Mesenchymal stem cell (in vitro differentiated cells and primary cell): ENCODE measurements around the gene MCM5.

Source experiments
- DNase-seq: peaks from one replicate; pipeline ENCODE4 v3.0.0-alpha.2; 2013
- H2AFZ ChIP-seq: one replicate; pipeline ENCODE4 v1.6.1; 2013; ENCODE audit warnings: low read depth, mild to moderate bottlenecking, control low read depth, inconsistent platforms, low read length, moderate library complexity
- H2AK5ac ChIP-seq: 2 replicates; pipeline ENCODE4 v1.6.1; 2013; ENCODE audit warnings: low read length, moderate library complexity, mild to moderate bottlenecking, inconsistent platforms; ENCODE audit not compliant: severe bottlenecking
- H2BK120ac ChIP-seq: one replicate; pipeline ENCODE4 v1.6.1; 2013; ENCODE audit warnings: low read depth, mild to moderate bottlenecking, inconsistent platforms, low read length, moderate library complexity
- H2BK12ac ChIP-seq, 2 experiments: one replicate each; pipeline ENCODE4 v1.6.1; 2013; ENCODE audit warnings: inconsistent platforms in 2 of 2, low read length in 2 of 2, mild to moderate bottlenecking in 2 of 2, moderate library complexity in 2 of 2, control low read depth in 1 of 2
- H2BK15ac ChIP-seq: one replicate; pipeline ENCODE4 v1.6.1; 2013; ENCODE audit warnings: mild to moderate bottlenecking, low read depth, inconsistent platforms; ENCODE audit not compliant: poor library complexity, severe bottlenecking
- H2BK5ac ChIP-seq: 2 replicates; pipeline ENCODE4 v1.6.1; 2013; ENCODE audit warnings: low read depth, mild to moderate bottlenecking, low read length, control low read depth, inconsistent platforms; ENCODE audit not compliant: poor library complexity, severe bottlenecking
- H3K14ac ChIP-seq, 2 experiments: one replicate each; pipeline ENCODE4 v1.6.1; 2013; ENCODE audit warnings: inconsistent platforms in 2 of 2, low read length in 2 of 2, control low read depth in 1 of 2, mild to moderate bottlenecking in 1 of 2, moderate library complexity in 1 of 2
- H3K18ac ChIP-seq, 2 experiments: one replicate each; pipeline ENCODE4 v1.6.1; 2013; ENCODE audit warnings: inconsistent platforms in 2 of 2, low read length in 2 of 2, control low read depth in 1 of 2, low read depth in 1 of 2, mild to moderate bottlenecking in 1 of 2
- H3K23ac ChIP-seq, 2 experiments: one replicate each; pipeline ENCODE4 v1.6.1; 2013; ENCODE audit warnings: inconsistent platforms in 2 of 2, low read length in 2 of 2, mild to moderate bottlenecking in 2 of 2, moderate library complexity in 2 of 2, control low read depth in 1 of 2
- H3K27ac ChIP-seq: 2 replicates; pipeline ENCODE4 v1.5.1; 2013; ENCODE audit warnings: mild to moderate bottlenecking, moderate library complexity, low read length, control low read depth, inconsistent platforms; ENCODE audit not compliant: poor library complexity, severe bottlenecking
- H3K27me3 ChIP-seq, 2 experiments: 2 replicates each; pipeline versions ENCODE4 v1.6.1 to v1.7.0; 2013; ENCODE audit warnings: low read length in 2 of 2, mild to moderate bottlenecking in 2 of 2, moderate library complexity in 2 of 2, control low read depth in 1 of 2, inconsistent platforms in 1 of 2; ENCODE audit not compliant: control insufficient read depth in 1 of 2, insufficient read depth in 1 of 2
- H3K36me3 ChIP-seq, 2 experiments: 2 replicates each; pipeline versions ENCODE4 v1.6.1 to v1.7.0; 2013; ENCODE audit warnings: low read length in 2 of 2, control low read depth in 1 of 2, inconsistent platforms in 1 of 2, low read depth in 1 of 2, mild to moderate bottlenecking in 1 of 2; ENCODE audit not compliant: insufficient read depth in 2 of 2, control insufficient read depth in 1 of 2
- H3K4ac ChIP-seq, 2 experiments: one replicate each; pipeline ENCODE4 v1.6.1; 2013; ENCODE audit warnings: inconsistent platforms in 2 of 2, low read length in 2 of 2, mild to moderate bottlenecking in 2 of 2, moderate library complexity in 2 of 2, control low read depth in 1 of 2, low read depth in 1 of 2
- H3K4me1 ChIP-seq: 2 replicates; pipeline ENCODE4 v1.6.1; 2013; ENCODE audit warnings: low read depth, low read length, control low read depth; ENCODE audit not compliant: control insufficient read depth, insufficient read depth
- H3K4me2 ChIP-seq: 2 replicates; pipeline ENCODE4 v1.6.1; 2013; ENCODE audit warnings: low read length, mild to moderate bottlenecking, inconsistent platforms; ENCODE audit not compliant: poor library complexity, severe bottlenecking
- H3K4me3 ChIP-seq, 2 experiments: 2 replicates each; pipeline versions ENCODE4 v1.5.1 to v1.7.0; 2013; ENCODE audit warnings: low read length in 2 of 2, mild to moderate bottlenecking in 2 of 2, control low read depth in 1 of 2, low read depth in 1 of 2; ENCODE audit not compliant: insufficient read depth in 1 of 2
- H3K79me1 ChIP-seq: replicated peaks from 2 replicates; pipeline ENCODE4 v1.6.1; 2013; ENCODE audit warnings: mild to moderate bottlenecking, control low read depth, low read length, inconsistent platforms; ENCODE audit not compliant: poor library complexity, severe bottlenecking
- H3K9ac ChIP-seq: 2 replicates; pipeline ENCODE4 v1.7.0; 2013; ENCODE audit warnings: mild to moderate bottlenecking, low read length, moderate library complexity
- H3K9me3 ChIP-seq: 2 replicates; pipeline ENCODE4 v1.7.0; 2013; ENCODE audit warnings: mild to moderate bottlenecking, low read length; ENCODE audit not compliant: control insufficient read depth
- H4K8ac ChIP-seq: one replicate; pipeline ENCODE4 v1.6.1; 2013; ENCODE audit warnings: inconsistent platforms, mild to moderate bottlenecking, low read length, moderate library complexity
- H4K91ac ChIP-seq: one replicate; pipeline ENCODE4 v1.6.1; 2013; ENCODE audit warnings: mild to moderate bottlenecking, low read length, inconsistent platforms
- WGBS: methylation state at CpG from one replicate; pipeline ENCODE4 v1.1.7; 2013; ENCODE audit warnings: mixed read lengths; 5-methylcytosine and 5-hydroxymethylcytosine counted together

Gene MCM5

DNA sequence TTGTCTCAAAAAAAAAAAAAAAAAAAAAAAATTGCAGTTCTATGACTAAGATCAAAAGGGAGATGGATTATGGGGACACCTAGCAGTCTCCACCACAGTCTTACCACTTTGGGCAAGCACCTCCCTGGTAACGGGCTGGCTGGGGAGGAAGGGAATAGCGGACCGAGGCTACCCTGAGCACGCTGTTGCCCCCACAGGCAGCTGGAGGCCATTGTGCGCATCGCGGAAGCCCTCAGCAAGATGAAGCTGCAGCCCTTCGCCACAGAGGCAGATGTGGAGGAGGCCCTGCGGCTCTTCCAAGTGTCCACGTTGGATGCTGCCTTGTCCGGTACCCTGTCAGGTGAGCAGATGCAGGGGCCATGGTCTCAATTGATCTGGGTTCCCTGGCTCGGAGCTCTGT is 21.2 kb downstream of the MCM5 start:
- Histone ChIP-seq H2BK5ac (no peak overlapping the region), H3K27me3 (no peaks in the 10 kb centered on the region), H3K9me3 (no peaks in the 10 kb centered on the region), H3K27ac (no peak overlapping the region), H2BK12ac (no peak overlapping the region), H2BK120ac (no peak overlapping the region), H3K4me3 (no peak overlapping the region), H3K36me3 (peaks cover 64 to 70% of the 10 kb centered on the region in 2 experiments), H3K4me1 (peaks cover 10% of the 10 kb centered on the region), H2AK5ac (no peak overlapping the region), H3K18ac (no peak overlapping the region), H3K14ac (no peak overlapping the region), H4K8ac (no peak overlapping the region), H2BK15ac (no peak overlapping the region), H3K79me1 (no peaks in the 10 kb centered on the region), H4K91ac (no peak overlapping the region), H2AFZ (no peak overlapping the region), H3K23ac (no peak overlapping the region), H3K4me2 (no peak overlapping the region), H3K9ac (no peak overlapping the region), H3K4ac (no peak overlapping the region)
- 94% methylated on average over 12 of the region's 12 CpGs for WGBS
- no peak for DNase-seq

DNA sequence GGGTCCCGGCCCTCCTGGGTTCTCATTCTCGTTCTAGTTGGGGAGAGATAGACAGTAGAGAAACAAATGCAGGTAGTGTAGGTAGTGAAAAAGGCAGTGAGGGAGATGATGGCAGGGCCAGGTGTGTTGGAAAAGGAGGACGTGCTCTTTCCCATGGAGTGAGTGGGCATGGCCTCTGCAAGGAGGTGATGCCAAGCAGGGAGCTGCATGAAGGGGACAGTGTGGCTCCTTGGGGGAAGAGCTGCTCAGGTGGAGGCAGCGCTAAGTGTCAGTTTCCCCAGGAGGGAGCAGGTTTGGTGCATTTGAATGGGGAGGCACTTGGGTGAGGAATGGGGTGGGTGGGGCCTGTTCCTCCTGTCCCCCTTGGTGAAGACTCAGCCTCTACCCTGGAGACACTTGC is 22.2 kb downstream of the MCM5 start:
- no peaks in the 10 kb centered on the region for H3K9me3 ChIP-seq
- no peak overlapping the region for H4K91ac ChIP-seq
- H3K4ac ChIP-seq, result no peak overlapping the region
- H2BK5ac ChIP-seq, result no peak overlapping the region
- H3K27me3 ChIP-seq, result no peaks in the 10 kb centered on the region
- no peak overlapping the region for H3K27ac ChIP-seq
- H3K4me1 ChIP-seq, result peaks cover 19% of the 10 kb centered on the region
- H2BK15ac ChIP-seq, result no peak overlapping the region
- no peak overlapping the region for H3K14ac ChIP-seq
- H4K8ac ChIP-seq, result no peak overlapping the region
- WGBS, result 97% methylated on average over 4 of the region's 4 CpGs
- no peak overlapping the region for H3K4me2 ChIP-seq
- no peak overlapping the region for H3K4me3 ChIP-seq
- no peak overlapping the region for H3K18ac ChIP-seq
- no peak overlapping the region for H2AK5ac ChIP-seq
- H3K9ac ChIP-seq, result no peak overlapping the region
- no peaks in the 10 kb centered on the region for H3K79me1 ChIP-seq
- peaks cover 55 to 62% of the 10 kb centered on the region in 2 experiments for H3K36me3 ChIP-seq
- no peak overlapping the region for H2AFZ ChIP-seq
- H2BK120ac ChIP-seq, result no peak overlapping the region
- H3K23ac ChIP-seq, result no peak overlapping the region
- H2BK12ac ChIP-seq, result no peak overlapping the region
- DNase-seq, result no peak

DNA sequence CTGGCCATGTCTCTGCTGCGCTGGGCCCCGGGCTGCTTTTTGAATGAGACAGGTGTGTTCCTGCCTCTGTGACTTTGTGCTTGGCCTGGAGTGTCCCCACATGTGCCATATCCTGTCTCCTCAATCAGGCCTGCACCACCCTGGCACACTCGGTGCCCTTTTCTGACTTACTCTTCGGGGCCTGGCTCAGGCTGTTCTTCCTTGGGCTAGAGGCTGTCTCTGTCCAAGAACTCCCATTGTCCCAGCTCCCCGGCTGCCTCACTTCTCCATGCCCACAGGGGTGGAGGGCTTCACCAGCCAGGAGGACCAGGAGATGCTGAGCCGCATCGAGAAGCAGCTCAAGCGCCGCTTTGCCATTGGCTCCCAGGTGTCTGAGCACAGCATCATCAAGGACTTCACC is 23.0 kb downstream of the MCM5 start:
- Histone ChIP-seq H3K36me3 (peaks cover 55% of the 10 kb centered on the region in 2 experiments), H3K27ac (no peak overlapping the region), H3K14ac (no peak overlapping the region), H2AK5ac (no peak overlapping the region), H2BK12ac (no peak overlapping the region), H3K79me1 (no peaks in the 10 kb centered on the region), H3K4me3 (no peak overlapping the region), H2BK120ac (no peak overlapping the region), H3K4ac (no peak overlapping the region), H4K8ac (no peak overlapping the region), H3K9ac (no peak overlapping the region), H3K23ac (no peak overlapping the region), H3K4me1 (peaks cover 19% of the 10 kb centered on the region), H4K91ac (no peak overlapping the region), H2AFZ (no peak overlapping the region), H3K27me3 (no peaks in the 10 kb centered on the region), H3K18ac (no peak overlapping the region), H2BK15ac (no peak overlapping the region), H2BK5ac (no peak overlapping the region), H3K9me3 (no peaks in the 10 kb centered on the region), H3K4me2 (no peak overlapping the region)
- DNase-seq, result no peak
- WGBS, result 98% methylated on average over 9 of the region's 9 CpGs

DNA sequence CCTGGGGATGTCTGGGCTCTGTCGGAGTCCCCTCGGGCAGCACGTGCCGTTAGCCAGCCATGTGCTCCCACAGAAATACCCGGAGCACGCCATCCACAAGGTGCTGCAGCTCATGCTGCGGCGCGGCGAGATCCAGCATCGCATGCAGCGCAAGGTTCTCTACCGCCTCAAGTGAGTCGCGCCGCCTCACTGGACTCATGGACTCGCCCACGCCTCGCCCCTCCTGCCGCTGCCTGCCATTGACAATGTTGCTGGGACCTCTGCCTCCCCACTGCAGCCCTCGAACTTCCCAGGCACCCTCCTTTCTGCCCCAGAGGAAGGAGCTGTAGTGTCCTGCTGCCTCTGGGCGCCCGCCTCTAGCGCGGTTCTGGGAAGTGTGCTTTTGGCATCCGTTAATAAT is 24.1 kb downstream of the MCM5 start:
- Histone ChIP-seq H3K23ac (no peak overlapping the region), H3K27ac (no peak overlapping the region), H2BK120ac (no peak overlapping the region), H3K9me3 (no peaks in the 10 kb centered on the region), H3K4me2 (no peak overlapping the region), H3K79me1 (no peaks in the 10 kb centered on the region), H3K14ac (no peak overlapping the region), H3K9ac (no peak overlapping the region), H3K27me3 (no peaks in the 10 kb centered on the region), H3K4ac (no peak overlapping the region), H2BK5ac (no peak overlapping the region), H2BK12ac (no peak overlapping the region), H2AFZ (no peak overlapping the region), H3K4me3 (no peak overlapping the region), H3K4me1 (peaks cover 19% of the 10 kb centered on the region), H4K91ac (no peak overlapping the region), H4K8ac (no peak overlapping the region), H3K36me3 (peaks cover 50 to 52% of the 10 kb centered on the region in 2 experiments), H3K18ac (no peak overlapping the region), H2BK15ac (no peak overlapping the region), H2AK5ac (no peak overlapping the region)
- DNase-seq, result no peak
- 94% methylated on average over 26 of the region's 26 CpGs for WGBS
